ENCODE data around the gene RALBP1. TPM values are rescaled to one million over a fixed set of nuclear protein-coding genes. Genes with fewer than 3 reads are reported as not detected.

The RALBP1 gene
- total and polyA plus RNA-seq, 2 of the 8 experiments (the other 6 are each of a cell fraction or from before 2014, with no cell fraction given), result 40.3 to 67.8 TPM

GRCh38 chr18:9433671-9434121 lies 41.6 kb upstream of the RALBP1 start (continued):
- TF ChIP-seq BACH1 (IDR thresholded peaks at IDR 0.05; ENCODE audit: low read length), result no peak
- no peak for TF ChIP-seq CBX8 (IDR thresholded peaks at IDR 0.05; ENCODE audit: borderline replicate concordance, low read depth, low read length)
- no peak for TF ChIP-seq NANOG (IDR thresholded peaks at IDR 0.05; ENCODE audit: insufficient read depth, low read depth, low read length, poor library complexity, severe bottlenecking)
- TF ChIP-seq EP300 (IDR thresholded peaks at IDR 0.05; ENCODE audit: borderline replicate concordance in 1 of 2, low read depth in 2 of 2, low read length in 2 of 2), result no peak
- TF ChIP-seq SIX5 (IDR thresholded peaks at IDR 0.05; ENCODE audit: low read depth, low read length), result no peak
- TF ChIP-seq POLR2A (IDR thresholded peaks at IDR 0.05; ENCODE audit: control extremely low read depth in 1 of 2, low read depth in 2 of 2, low read length in 2 of 2), result no peak
- TF ChIP-seq TAF1 (IDR thresholded peaks at IDR 0.05; ENCODE audit: low read depth, low read length), result no peak
- TF ChIP-seq CHD2 (IDR thresholded peaks at IDR 0.05; ENCODE audit: low read length), result no peak

Data from H1 (cell line).